Astrocyte (in vitro differentiated cells and primary cell): ENCODE data around the gene YAF2.

Experiments used
- CTCF ChIP-seq: IDR thresholded peaks from 2 replicates; pipeline ENCODE4 v1.5.1; 2011; ENCODE audit warnings: low read depth, mild to moderate bottlenecking, inconsistent platforms, low read length, moderate library complexity; ENCODE audit not compliant: insufficient read depth
- EZH2 ChIP-seq: IDR thresholded peaks from 2 replicates; pipeline ENCODE4 v1.6.1; 2012; ENCODE audit warnings: mild to moderate bottlenecking, low read length, inconsistent platforms; ENCODE audit not compliant: insufficient read depth

- TF ChIP-seq CTCF = no peak
- TF ChIP-seq EZH2 = no peak
Measured at GRCh38 chr12:42156232-42156631, 81.8 kb downstream of the YAF2 start.
